ENCODE data around the gene MACO1.

MACO1 gene

DNA sequence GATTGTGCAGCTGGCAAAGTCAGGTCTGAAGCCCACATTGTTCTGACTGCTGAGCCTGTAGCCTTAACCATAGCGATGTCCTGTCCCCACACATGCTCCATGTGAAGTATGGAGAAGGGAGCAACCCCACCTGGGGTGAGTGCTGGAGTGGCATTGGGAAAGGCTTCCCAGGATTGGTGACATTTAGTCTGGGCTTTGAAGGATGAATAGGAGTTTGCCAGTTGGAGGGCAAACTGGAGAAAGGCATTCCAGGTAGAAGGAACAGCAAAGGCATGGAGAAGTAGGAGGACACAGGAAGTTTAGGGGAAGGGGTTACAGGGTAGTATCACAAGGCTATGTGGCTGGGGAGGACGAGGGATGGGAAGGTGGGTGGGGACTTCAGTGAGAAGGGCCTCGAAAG is 105.4 kb downstream of the MACO1 start:
- CTCF ChIA-PET = interaction anchor here (1.3 kb wide), 1 partner anchor 15 kb away, joined by 3 read pairs; no protein-coding TSS in a partner anchor
- no peak for DNase-seq (ENCODE audit: extremely low spot score)
- TF ChIP-seq CTCF (IDR thresholded peaks at IDR 0.05; ENCODE audit: control extremely low read depth, extremely low read depth, low read depth, missing control alignments) = no peak
- POLR2A ChIA-PET = no interaction called here

DNA sequence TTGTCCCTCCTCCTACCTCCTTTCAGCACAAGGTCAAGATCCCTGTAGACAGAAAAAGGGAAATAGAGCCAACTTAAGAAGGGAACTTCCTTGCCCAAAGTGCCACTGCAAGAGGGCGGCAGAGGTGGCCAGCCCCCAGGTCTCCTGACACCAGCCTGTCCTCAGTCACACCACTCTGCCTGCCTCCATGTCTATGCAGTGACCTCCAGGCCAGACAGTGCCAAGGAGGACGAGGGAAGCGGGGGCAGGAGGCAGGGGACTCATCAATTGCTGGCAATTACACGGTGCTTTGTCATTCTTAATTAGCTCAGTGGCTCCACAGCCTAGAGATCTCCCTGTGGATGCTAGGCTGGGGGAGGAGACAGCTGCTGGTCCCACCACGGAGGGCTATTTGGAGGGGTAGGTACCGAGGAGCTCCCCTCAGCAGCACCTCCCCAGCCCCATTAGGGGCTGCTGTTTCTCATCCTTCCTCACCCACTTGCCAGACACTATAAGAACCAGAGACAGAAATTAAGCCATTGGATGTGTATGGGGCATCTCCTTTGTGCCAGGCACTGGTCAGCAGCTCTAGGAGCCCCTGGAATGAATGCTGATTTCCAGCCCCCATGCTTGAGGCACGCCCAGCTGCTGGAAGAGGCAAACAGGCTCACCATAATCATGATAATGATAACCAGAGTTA is 106.6 kb downstream of the MACO1 start:
- ChIA-PET POLR2A (no interaction called here), CTCF (interaction anchor here (1.3 to 2.7 kb wide), 4 partner anchors 11 to 72 kb away, joined by 4 to 19 read pairs (median 6); no protein-coding TSS in a partner anchor)
- DNase-seq (ENCODE audit: extremely low spot score) = no peak
- TF ChIP-seq CTCF (IDR thresholded peaks at IDR 0.05; ENCODE audit: control extremely low read depth, extremely low read depth, low read depth, missing control alignments) = no peak

DNA sequence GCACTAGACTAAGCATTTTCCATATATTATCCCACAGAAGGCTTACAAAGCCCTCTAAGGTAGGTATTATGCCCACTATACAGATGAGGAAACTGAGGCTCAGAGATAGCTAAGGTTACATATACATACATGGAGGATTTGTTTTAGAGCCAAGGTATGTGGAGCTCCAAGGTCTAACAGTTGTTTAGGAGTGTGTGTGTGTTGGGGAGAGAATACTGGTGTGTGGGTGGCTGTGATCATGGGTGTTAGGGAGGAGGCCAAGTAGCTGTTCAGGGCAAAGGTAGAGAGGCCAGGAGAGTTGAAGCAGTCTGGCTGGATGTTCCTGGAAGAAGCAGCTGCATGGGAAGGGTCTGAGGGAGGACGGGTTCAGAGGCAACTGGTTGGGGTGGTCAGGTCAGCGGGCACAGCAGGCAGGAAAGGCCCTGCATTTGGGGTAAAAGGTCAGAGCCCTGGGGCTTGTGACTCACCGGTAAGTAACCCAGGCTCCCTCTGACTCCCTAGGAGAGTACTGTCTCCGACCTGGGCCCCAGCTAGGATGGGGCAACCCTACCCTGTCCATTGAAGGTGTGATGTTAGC is 107.6 kb downstream of the MACO1 start:
- TF ChIP-seq CTCF (IDR thresholded peaks at IDR 0.05; ENCODE audit: control extremely low read depth, extremely low read depth, low read depth, missing control alignments) = no peak
- CTCF ChIA-PET = interaction anchor here (1.1 to 2.7 kb wide), 7 partner anchors 10 to 272 kb away, joined by 3 to 19 read pairs (median 6); no protein-coding TSS in a partner anchor
- POLR2A ChIA-PET = no interaction called here

DNA sequence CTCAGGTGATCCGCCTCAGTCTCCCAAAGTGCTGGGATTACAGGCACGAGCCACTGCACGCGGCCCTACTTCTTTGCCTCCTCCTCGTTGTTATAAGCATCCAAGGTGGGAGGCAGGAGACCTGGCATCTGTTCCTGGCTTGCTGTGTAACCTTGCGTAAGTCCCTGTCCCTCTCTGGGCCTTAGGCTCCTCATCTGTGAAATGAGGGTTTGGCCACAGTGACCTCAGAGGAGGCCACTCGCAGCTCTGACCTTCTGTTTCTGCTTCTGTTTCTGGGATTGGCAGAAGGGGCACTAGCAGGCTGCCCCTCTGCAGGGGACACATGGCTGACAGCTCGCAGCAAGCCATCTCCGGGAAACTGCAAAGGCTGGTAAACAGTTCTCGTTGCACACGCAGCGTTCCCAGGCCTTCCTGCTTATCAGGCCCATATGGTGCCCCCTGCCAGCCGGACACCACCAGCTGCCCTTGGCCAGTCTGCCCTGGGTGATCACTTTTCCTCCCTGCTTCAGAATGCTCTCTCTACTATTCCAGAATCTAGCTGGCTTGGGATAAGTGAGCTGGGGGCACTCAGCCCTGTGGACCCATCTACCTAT is 110.1 kb downstream of the MACO1 start:
- DNase-seq (ENCODE audit: extremely low spot score) = no peak
- TF ChIP-seq CTCF (IDR thresholded peaks at IDR 0.05; ENCODE audit: control extremely low read depth, extremely low read depth, low read depth, missing control alignments) = no peak
- ChIA-PET POLR2A (no interaction called here), CTCF (interaction anchor here (1.2 kb wide), 1 partner anchor 32 kb away, joined by 3 read pairs; no protein-coding TSS in a partner anchor)

More for the DNA sequence above, 107.6 kb downstream of the MACO1 start:
- DNase-seq (ENCODE audit: extremely low spot score) = no peak

- CTCF ChIA-PET = interaction anchor here (1.2 kb wide), 1 partner anchor 31 kb away, joined by 3 read pairs; no protein-coding TSS in a partner anchor
- DNase-seq (ENCODE audit: extremely low spot score) = no peak
- POLR2A ChIA-PET = no interaction called here
- TF ChIP-seq CTCF (IDR thresholded peaks at IDR 0.05; ENCODE audit: control extremely low read depth, extremely low read depth, low read depth, missing control alignments) = no peak
Measured at GRCh38 chr1:25541425-25541824, 110.7 kb downstream of the MACO1 start.

- POLR2A ChIA-PET = no interaction called here
- DNase-seq (ENCODE audit: extremely low spot score) = no peak
- TF ChIP-seq CTCF (IDR thresholded peaks at IDR 0.05; ENCODE audit: control extremely low read depth, extremely low read depth, low read depth, missing control alignments) = no peak
- CTCF ChIA-PET = interaction anchor here (1.2 kb wide), 1 partner anchor 30 kb away, joined by 3 read pairs; no protein-coding TSS in a partner anchor
Measured at GRCh38 chr1:25541889-25542658, 111.4 kb downstream of the MACO1 start.
